ENCODE results near the gene NPIPB9. TPM values are rescaled to one million over a fixed set of nuclear protein-coding genes. Genes with fewer than 3 reads are reported as not detected.
"Not testable (repeated sequence)": the region's sequence is repeated elsewhere in the genome, so short reads cannot be mapped to it uniquely, and the experiment has no call there.

Gene NPIPB9
- polyA plus RNA-seq (2012; ENCODE audit: insufficient read depth, insufficient read length, low read depth), result not detected

- H3K36me3 ChIP-seq; H3K4me3 ChIP-seq (ENCODE audit: low read depth, low read length); H3K9me3 ChIP-seq; H3K4me1 ChIP-seq; H3K27me3 ChIP-seq; DNase-seq: not testable (repeated sequence)
These were observed at the start of gene NPIPB9 for GRCh38 chr16:28751487-28751886. TSS of gene NPIPB9 (plus strand) at chr16:28751787.

GRCh38 chr16:28704246-28704645 lies 47.3 kb upstream of the NPIPB9 start:
- not testable (repeated sequence) for H3K9me3 ChIP-seq; H3K4me3 ChIP-seq (ENCODE audit: low read depth, low read length); DNase-seq; H3K27me3 ChIP-seq; H3K36me3 ChIP-seq; H3K4me1 ChIP-seq

DNA sequence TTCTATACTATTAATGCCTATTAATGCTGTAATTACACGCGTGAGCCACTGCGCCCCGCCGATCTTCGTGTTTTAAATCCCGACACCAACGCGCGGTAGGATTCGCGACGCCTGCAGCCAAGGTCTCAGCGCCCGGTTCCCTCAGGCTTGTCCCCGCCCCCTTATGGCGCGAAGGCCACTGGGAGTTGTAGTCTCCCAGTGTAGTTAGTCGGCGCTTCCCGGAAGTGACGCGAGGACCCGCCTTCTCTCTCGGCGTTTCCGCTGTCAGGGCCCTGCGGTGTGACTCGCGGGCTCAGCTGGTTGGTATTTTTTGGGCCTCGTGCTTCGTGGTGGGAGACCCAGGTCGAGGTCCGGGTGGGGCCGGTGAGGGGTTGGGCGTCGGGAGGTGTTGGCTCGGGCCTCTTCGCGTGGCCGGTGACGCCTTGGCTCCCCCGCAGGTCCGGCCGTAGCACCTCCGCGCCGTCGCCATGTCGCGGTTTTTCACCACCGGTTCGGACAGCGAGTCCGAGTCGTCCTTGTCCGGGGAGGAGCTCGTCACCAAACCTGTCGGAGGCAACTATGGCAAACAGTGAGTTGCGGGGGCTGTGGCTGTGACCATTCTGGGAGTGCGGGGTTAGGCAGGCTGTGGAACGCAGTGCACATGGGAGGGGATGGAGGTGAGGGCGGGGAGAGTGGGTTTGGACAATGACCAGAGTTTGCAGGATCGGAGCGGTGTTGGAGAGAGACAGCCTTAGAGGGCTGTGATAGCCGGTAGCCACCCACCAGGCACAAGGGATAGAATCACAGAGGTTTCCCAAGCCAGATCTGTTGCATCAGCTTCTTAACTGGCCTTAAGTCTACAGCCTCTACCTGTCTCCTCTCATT lies 40.1 kb upstream of the NPIPB9 start, which contains the start of gene EIF3C:
Gene EIF3C (plus strand): TSS at position 245 of the 864 bp plus-strand sequence. CDS start 223 bp downstream, at position 468.
- not testable (repeated sequence) for H3K4me3 ChIP-seq (ENCODE audit: low read depth, low read length); H3K9me3 ChIP-seq; H3K27me3 ChIP-seq; DNase-seq; H3K4me1 ChIP-seq; H3K36me3 ChIP-seq

GRCh38 chr16:28722852-28723650 lies 28.5 kb upstream of the NPIPB9 start:
- H3K4me3 ChIP-seq (ENCODE audit: low read depth, low read length); H3K9me3 ChIP-seq; H3K27me3 ChIP-seq; H3K36me3 ChIP-seq; H3K4me1 ChIP-seq; DNase-seq: not testable (repeated sequence)

DNA sequence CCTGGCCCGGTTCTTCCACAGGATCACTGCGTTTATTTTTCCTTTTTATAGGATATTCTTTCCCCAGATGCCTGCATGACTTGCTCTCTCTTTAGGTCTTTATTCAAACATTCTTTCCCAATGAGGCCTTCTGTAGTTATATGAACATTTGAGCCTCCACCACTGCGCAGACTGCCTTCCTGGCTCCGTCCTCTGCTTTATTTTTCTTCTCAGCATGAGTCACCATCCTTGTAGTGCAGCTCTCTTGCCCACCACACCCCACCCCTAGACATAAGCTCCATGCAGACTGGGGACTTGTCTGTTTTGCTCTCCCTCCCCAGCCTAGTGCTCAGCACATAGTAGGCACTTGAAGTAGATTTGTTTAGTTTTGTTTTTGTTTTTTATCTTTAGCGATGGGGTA lies 20.3 kb upstream of the NPIPB9 start:
- H3K4me1 ChIP-seq; H3K9me3 ChIP-seq; H3K4me3 ChIP-seq (ENCODE audit: low read depth, low read length); DNase-seq; H3K36me3 ChIP-seq; H3K27me3 ChIP-seq: not testable (repeated sequence)

DNA sequence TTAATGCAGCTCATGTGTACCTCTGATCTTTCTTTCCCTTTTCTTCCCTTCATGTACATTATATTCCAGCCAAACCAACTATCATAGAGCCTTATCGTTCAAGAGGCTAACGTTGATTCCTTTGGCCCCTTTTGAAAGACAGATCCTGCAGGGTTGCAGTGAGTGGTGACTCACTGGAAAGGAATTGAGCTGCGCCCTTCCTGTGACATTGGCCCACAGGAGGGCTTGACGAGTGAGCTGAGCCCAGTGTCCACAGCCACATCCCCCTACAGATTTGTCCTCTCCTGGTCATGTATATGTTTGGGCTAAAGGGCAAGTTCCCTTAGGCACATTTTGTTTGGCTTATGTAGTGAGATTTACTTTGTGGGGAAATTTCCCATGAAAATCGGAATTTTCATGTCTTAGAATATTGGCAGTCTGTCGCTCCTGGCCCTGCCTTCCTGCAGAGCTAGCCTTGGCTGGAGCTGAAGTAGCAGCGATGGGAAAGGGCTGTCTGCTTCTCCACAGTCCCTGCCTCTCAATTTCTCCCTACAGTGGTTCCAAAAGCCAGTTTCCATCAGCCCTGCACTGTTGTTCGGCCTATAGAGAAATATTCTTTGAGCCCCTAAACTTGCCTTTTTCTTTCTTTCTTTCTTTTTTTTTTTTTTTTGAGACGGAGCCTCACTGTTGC lies 19.0 kb upstream of the NPIPB9 start:
- H3K27me3 ChIP-seq; H3K36me3 ChIP-seq; DNase-seq; H3K4me3 ChIP-seq (ENCODE audit: low read depth, low read length); H3K9me3 ChIP-seq; H3K4me1 ChIP-seq: not testable (repeated sequence)

- not testable (repeated sequence) for DNase-seq
These were observed 11.8 kb upstream of the NPIPB9 start for GRCh38 chr16:28739787-28740186.

GRCh38 chr16:28740631-28741030 lies 11.0 kb upstream of the NPIPB9 start:
- H3K4me1 ChIP-seq; H3K27me3 ChIP-seq; H3K4me3 ChIP-seq (ENCODE audit: low read depth, low read length); H3K36me3 ChIP-seq; H3K9me3 ChIP-seq; DNase-seq: not testable (repeated sequence)

More at GRCh38 chr16:28739787-28740186, 11.8 kb upstream of the NPIPB9 start:
- not testable (repeated sequence) for H3K4me3 ChIP-seq (ENCODE audit: low read depth, low read length); H3K36me3 ChIP-seq; H3K4me1 ChIP-seq; H3K9me3 ChIP-seq; H3K27me3 ChIP-seq

- H3K36me3 ChIP-seq, result not testable (repeated sequence)
These were observed 10.3 kb upstream of the NPIPB9 start for GRCh38 chr16:28741295-28741694.

DNA sequence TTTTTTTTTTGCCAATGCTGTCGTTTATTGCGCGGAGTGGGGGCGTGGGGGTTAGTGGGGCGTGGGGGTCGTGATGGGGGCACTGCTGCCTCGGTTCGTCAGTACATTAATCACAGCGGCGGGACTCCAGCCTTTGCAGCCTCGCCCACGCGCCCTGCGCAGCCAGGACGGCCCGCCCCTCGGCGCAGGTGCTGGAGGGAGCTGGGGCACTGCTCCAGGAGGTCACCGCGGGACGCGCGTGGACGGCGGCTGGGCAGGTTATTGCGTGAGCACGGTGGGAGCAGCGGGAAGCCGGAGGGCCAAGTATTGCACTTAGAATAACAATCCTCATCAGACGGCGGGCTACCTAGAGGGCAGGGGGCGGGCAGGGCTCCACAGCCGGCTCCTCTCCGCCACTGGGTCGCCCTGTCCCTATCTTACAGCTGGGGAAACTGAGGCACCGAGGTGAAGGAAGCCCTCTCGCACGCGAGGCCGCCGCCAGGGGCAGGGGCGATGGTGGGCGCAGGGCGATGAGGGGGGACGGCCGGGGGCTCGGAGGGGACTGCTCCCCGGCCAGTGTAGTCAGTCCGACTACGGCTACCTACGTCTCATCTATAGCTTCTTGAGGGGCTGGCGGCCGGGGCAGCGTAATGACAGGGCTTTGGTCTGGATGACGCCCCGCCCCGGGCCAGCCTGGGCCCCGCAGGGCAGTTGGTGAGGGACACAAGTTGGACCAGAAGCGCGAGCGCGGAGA lies 4.8 kb upstream of the NPIPB9 start:
- not testable (repeated sequence) for H3K4me3 ChIP-seq (ENCODE audit: low read depth, low read length); H3K27me3 ChIP-seq; H3K4me1 ChIP-seq; H3K36me3 ChIP-seq; DNase-seq; H3K9me3 ChIP-seq

More at GRCh38 chr16:28741295-28741694, 10.3 kb upstream of the NPIPB9 start:
- DNase-seq; H3K27me3 ChIP-seq; H3K9me3 ChIP-seq; H3K4me3 ChIP-seq (ENCODE audit: low read depth, low read length); H3K4me1 ChIP-seq: not testable (repeated sequence)

- not testable (repeated sequence) for H3K27me3 ChIP-seq; H3K4me1 ChIP-seq; H3K36me3 ChIP-seq; H3K4me3 ChIP-seq (ENCODE audit: low read depth, low read length); DNase-seq; H3K9me3 ChIP-seq
These were observed 1.6 kb upstream of the NPIPB9 start for GRCh38 chr16:28749997-28750465.

DNA sequence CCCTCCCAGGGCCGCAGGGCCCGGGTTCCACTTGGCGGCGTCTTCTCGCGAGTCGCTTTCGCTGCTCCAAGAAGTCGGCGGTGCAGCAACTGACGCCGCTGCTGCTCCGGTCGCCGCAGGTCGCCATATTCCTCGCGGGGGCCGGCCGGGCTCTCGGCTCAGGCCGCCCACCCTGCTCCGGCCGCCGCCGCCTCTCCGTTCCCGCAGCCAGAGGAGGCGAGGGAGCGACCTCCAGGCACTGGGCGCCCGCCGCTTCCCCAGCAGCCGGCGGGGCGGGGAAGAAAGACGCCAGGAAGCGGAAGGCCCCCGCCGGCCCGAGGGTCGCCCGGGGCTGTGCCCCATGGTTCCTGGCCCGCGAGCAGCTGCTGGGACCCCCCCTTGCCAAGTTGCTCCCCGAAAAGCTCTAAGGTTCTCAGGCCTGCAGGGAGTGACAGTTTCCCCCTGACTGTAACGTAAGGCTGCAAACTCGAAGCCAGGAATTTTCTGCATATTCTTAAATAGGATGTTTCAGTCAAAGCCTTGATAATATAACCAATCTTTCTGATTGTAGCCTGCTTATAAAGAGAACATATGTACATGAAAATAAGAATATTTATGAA lies 1.0 kb upstream of the NPIPB9 start:
- H3K36me3 ChIP-seq; H3K9me3 ChIP-seq; DNase-seq; H3K4me1 ChIP-seq; H3K4me3 ChIP-seq (ENCODE audit: low read depth, low read length); H3K27me3 ChIP-seq: not testable (repeated sequence)

DNA sequence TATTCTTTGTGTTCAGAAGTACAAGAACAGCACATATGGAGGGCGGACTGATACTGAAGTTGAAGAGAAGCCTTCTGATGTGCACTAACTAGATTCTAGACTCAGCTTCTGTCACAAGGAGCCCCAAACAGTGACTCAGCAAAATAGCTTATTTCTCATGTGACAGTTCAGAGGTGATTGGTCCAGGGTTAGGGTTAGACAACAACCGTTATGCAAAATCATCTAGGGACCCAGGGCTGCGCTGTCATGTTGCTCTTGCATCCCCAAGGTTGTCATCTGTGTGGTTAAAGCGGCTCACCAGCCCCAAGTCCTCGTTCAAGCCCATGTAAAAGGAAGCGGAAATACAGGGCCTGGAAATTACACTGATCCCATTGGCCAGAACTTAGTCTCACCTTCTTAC lies 30.1 kb downstream of the NPIPB9 start:
- not testable (repeated sequence) for H3K36me3 ChIP-seq

DNA sequence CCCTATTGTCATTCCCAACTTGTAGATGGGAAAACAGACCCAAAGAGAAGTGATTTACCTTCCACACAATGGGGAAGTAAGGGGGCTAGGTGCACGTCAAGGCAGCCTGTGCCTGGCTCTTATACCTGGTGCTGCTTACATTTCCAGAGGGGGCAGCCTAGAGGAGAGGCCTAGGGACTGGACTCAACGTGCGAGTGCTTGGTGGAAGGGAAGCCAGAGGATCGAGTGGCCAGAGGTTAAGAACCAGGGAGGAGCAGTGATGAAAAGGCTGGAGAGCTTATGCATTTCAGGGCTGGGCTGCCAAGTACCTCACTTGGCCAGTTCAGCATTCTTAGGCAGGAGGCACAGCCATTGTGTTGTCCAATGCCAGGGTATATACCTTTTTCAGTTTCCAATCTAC lies 30.8 kb downstream of the NPIPB9 start:
- H3K4me1 ChIP-seq; H3K36me3 ChIP-seq; DNase-seq; H3K9me3 ChIP-seq; H3K27me3 ChIP-seq; H3K4me3 ChIP-seq (ENCODE audit: low read depth, low read length): not testable (repeated sequence)

More for the DNA sequence above, 30.1 kb downstream of the NPIPB9 start:
- not testable (repeated sequence) for H3K9me3 ChIP-seq; H3K4me1 ChIP-seq; H3K27me3 ChIP-seq; DNase-seq; H3K4me3 ChIP-seq (ENCODE audit: low read depth, low read length)

All from BE2C (cell line).